Natural killer cell (primary cell): ENCODE measurements around the gene SSNA1. TPM values are rescaled to one million over a fixed set of nuclear protein-coding genes. Genes with fewer than 3 reads are reported as not detected.
A peak's percentile ranks its signal among the peaks of the same experiment; 100 is the strongest.

ENCODE experiments used
- ATAC-seq, 3 donors: fragments of 150-1000 bp in 2 of 3; fragments of 200-7000 bp in 1 of 3; cut with Tn5 transposase; 1 replicate in 1 of 3; 2 replicates in 2 of 3; pipeline ENCODE4 v1.10.0; 2021; ENCODE audit warnings: mild to moderate bottlenecking in 2 of 3, moderate library complexity in 2 of 3
- DNase-seq, 2 donors: peaks; one replicate each; pipeline versions ENCODE4 v3.0.0 to v3.0.0-alpha.2; 2013 to 2021; ENCODE audit warnings: mixed read lengths in 1 of 2
- H3K27ac ChIP-seq: one replicate; pipeline ENCODE4 v1.5.1; 2013; ENCODE audit warnings: mild to moderate bottlenecking, low read length
- H3K27me3 ChIP-seq: one replicate; pipeline ENCODE4 v1.6.1; 2013; ENCODE audit warnings: low read length; ENCODE audit not compliant: control insufficient read depth, insufficient read depth
- H3K36me3 ChIP-seq: one replicate; pipeline ENCODE4 v1.6.1; 2013; ENCODE audit warnings: low read length; ENCODE audit not compliant: control insufficient read depth, insufficient read depth
- H3K4me1 ChIP-seq: one replicate; pipeline ENCODE4 v1.6.1; 2013; ENCODE audit warnings: low read length; ENCODE audit not compliant: control insufficient read depth, insufficient read depth
- H3K4me3 ChIP-seq: one replicate; pipeline ENCODE4 v1.5.1; 2013; ENCODE audit warnings: low read length
- H3K9me3 ChIP-seq: one replicate; pipeline ENCODE4 v1.6.1; 2013; ENCODE audit warnings: low read length; ENCODE audit not compliant: control insufficient read depth, insufficient read depth
- H3K27ac Mint-ChIP-seq, 2 donors: one replicate each; pipeline ENCODE4 v1.8.0; 2022; ENCODE audit warnings: mild to moderate bottlenecking in 2 of 2, mixed read lengths in 2 of 2, moderate library complexity in 1 of 2
- H3K27me3 Mint-ChIP-seq, 2 donors: one replicate each; pipeline ENCODE4 v1.8.0; 2022; ENCODE audit warnings: low read depth in 2 of 2, mixed read lengths in 2 of 2
- H3K36me3 Mint-ChIP-seq: one replicate; pipeline ENCODE4 v1.8.0; 2022; ENCODE audit warnings: mixed read lengths
- H3K4me1 Mint-ChIP-seq, 2 donors: one replicate each; pipeline ENCODE4 v1.8.0; 2022; ENCODE audit warnings: mixed read lengths in 2 of 2
- H3K4me3 Mint-ChIP-seq: one replicate; pipeline ENCODE4 v1.8.0; 2022; ENCODE audit warnings: mild to moderate bottlenecking, moderate library complexity, mixed read lengths
- H3K9me3 Mint-ChIP-seq, 2 donors: one replicate each; pipeline ENCODE4 v1.8.0; 2022; ENCODE audit warnings: mixed read lengths in 2 of 2
- CTCF ChIP-seq: fragments of 200-600 bp; IDR thresholded peaks from one replicate; pipeline ENCODE4 v1.8.0; 2022; ENCODE audit warnings: antibody characterized with exemption
- WGBS: methylation state at CpG from one replicate; pipeline ENCODE4 v1.1.7; 2013; ENCODE audit warnings: missing lambda C conversion rate; ENCODE audit not compliant: insufficient coverage; 5-methylcytosine and 5-hydroxymethylcytosine counted together
- intact Hi-C: fragments of 100-400 bp; cut with micrococcal nuclease; formaldehyde crosslinking; loops from one replicate; pipeline ENCODE4 v1.14.2; 2022
- total RNA-seq, 4 donors: library from RNA; stranded (reverse); fragments of 120-200 nt in 1 of 4; gene quantifications; one replicate each; pipeline versions ENCODE4 v1.2.3 to v1.2.4, GENCODE V29; 2013 to 2022

SSNA1 gene
- total RNA-seq, 3 donors from 2014 or later (not counting 1 experiment from before 2014, with no cell fraction given): 45.1 to 53.5 (median 52.2) TPM

- Histone ChIP-seq H3K27me3 (peaks cover 9% of the 10 kb centered on the region), H3K27ac (no peak overlapping the region), H3K36me3 (no peaks in the 10 kb centered on the region), H3K4me3 (no peak overlapping the region), H3K9me3 (no peaks in the 10 kb centered on the region), H3K4me1 (peaks cover 25% of the 10 kb centered on the region)
- ATAC-seq (peak in 1 of 3 donors; percentile 18), DNase-seq (no peak)
- H3K4me1 Mint-ChIP-seq: no peaks in the 10 kb centered on the region
- no peaks in the 10 kb centered on the region for H3K36me3 Mint-ChIP-seq
- WGBS: 92% methylated on average over 7 of the region's 7 CpGs
- H3K27ac Mint-ChIP-seq: no peak overlapping the region
- H3K4me3 Mint-ChIP-seq: no peak overlapping the region
- no peak for TF ChIP-seq CTCF
- intact Hi-C loops: no loop called here
- H3K9me3 Mint-ChIP-seq: no peaks in the 10 kb centered on the region
- peaks cover 5% of the 10 kb centered on the region in 2 donors for H3K27me3 Mint-ChIP-seq
Measured at GRCh38 chr9:137152844-137153405, 35.6 kb upstream of the SSNA1 start.

GRCh38 chr9:137156567-137157375 is 31.7 kb upstream of the SSNA1 start:
- peaks cover 35% of the 10 kb centered on the region for H3K4me1 ChIP-seq
- Mint-ChIP-seq H3K4me3 (peak overlapping the region; percentile 68), H3K27me3 (peaks cover 19 to 24% of the 10 kb centered on the region in 2 donors), H3K4me1 (peaks cover 0 to 5% of the 10 kb centered on the region in 2 donors), H3K36me3 (no peaks in the 10 kb centered on the region), H3K9me3 (no peaks in the 10 kb centered on the region), H3K27ac (no peak overlapping the region)
- peak; percentile 75 to 87 (median 87) for ATAC-seq
- intact Hi-C loops: no loop called here
- H3K4me3 ChIP-seq: no peak overlapping the region
- peaks cover 32% of the 10 kb centered on the region for H3K27me3 ChIP-seq
- no peak for TF ChIP-seq CTCF
- no peak overlapping the region for H3K27ac ChIP-seq
- 6% methylated on average over 65 of the region's 65 CpGs for WGBS
- DNase-seq: peak; percentile 33 to 74
- H3K36me3 ChIP-seq: no peaks in the 10 kb centered on the region
- no peaks in the 10 kb centered on the region for H3K9me3 ChIP-seq

GRCh38 chr9:137157618-137158415 is 30.7 kb upstream of the SSNA1 start:
- ATAC-seq: no peak
- DNase-seq: no peak
- Mint-ChIP-seq H3K36me3 (no peaks in the 10 kb centered on the region), H3K9me3 (no peaks in the 10 kb centered on the region), H3K27ac (no peak overlapping the region), H3K27me3 (peaks cover 22 to 24% of the 10 kb centered on the region in 2 donors), H3K4me3 (no peak overlapping the region), H3K4me1 (peaks cover 0 to 5% of the 10 kb centered on the region in 2 donors)
- Histone ChIP-seq H3K9me3 (no peaks in the 10 kb centered on the region), H3K4me3 (no peak overlapping the region), H3K27me3 (peaks cover 37% of the 10 kb centered on the region), H3K36me3 (no peaks in the 10 kb centered on the region), H3K4me1 (peaks cover 40% of the 10 kb centered on the region), H3K27ac (no peak overlapping the region)
- no peak for TF ChIP-seq CTCF
- intact Hi-C loops: no loop called here
- 64% methylated on average over 19 of the region's 19 CpGs for WGBS
